HEK293 (cell line): Measurements from ENCODE around the gene MC1R.

ENCODE experiments used
- HOXA7 ChIP-seq: sonication (generic); formaldehyde crosslinking; IDR thresholded peaks from 2 replicates; pipeline ENCODE4 v1.8.1; 2022; ENCODE audit warnings: missing genetic modification reagents, borderline replicate concordance
- IKZF3 ChIP-seq: fragments of 450-650 bp; IDR thresholded peaks from 2 replicates; pipeline ENCODE4 v1.5.0; 2018; ENCODE audit warnings: missing biosample characterization, mild to moderate bottlenecking, missing genetic modification characterization, moderate library complexity
- PATZ1 ChIP-seq: fragments of 450-650 bp; formaldehyde crosslinking; IDR thresholded peaks from 2 replicates; pipeline ENCODE4 v1.5.1; 2016; ENCODE audit warnings: missing biosample characterization, missing genetic modification characterization
- PRDM1 ChIP-seq: fragments of 450-650 bp; formaldehyde crosslinking; IDR thresholded peaks from 2 replicates; pipeline ENCODE4; 2016; ENCODE audit warnings: missing biosample characterization, missing genetic modification characterization
- SALL2 ChIP-seq: fragments of 450-650 bp; formaldehyde crosslinking; IDR thresholded peaks from 2 replicates; pipeline ENCODE4 v1.5.0; 2017; ENCODE audit warnings: missing biosample characterization, mild to moderate bottlenecking, missing genetic modification characterization, borderline replicate concordance
- ZBTB10 ChIP-seq: fragments of 450-650 bp; formaldehyde crosslinking; IDR thresholded peaks from 2 replicates; pipeline ENCODE4 v1.5.1; 2016; ENCODE audit warnings: missing biosample characterization, missing genetic modification characterization
- ZBTB17 ChIP-seq: fragments of 450-650 bp; formaldehyde crosslinking; IDR thresholded peaks from 2 replicates; pipeline ENCODE4 v1.5.1; 2016; ENCODE audit warnings: missing biosample characterization, missing genetic modification characterization
- ZFP41 ChIP-seq: fragments of 450-650 bp; formaldehyde crosslinking; IDR thresholded peaks from 2 replicates; pipeline ENCODE4 v1.5.1; 2016; ENCODE audit warnings: missing biosample characterization, missing genetic modification characterization, borderline replicate concordance
- ZNF138 ChIP-seq: fragments of 450-650 bp; formaldehyde crosslinking; IDR thresholded peaks from 2 replicates; pipeline ENCODE4 v1.5.1; 2016; ENCODE audit warnings: missing biosample characterization, missing genetic modification characterization, borderline replicate concordance
- ZNF155 ChIP-seq: fragments of 450-650 bp; formaldehyde crosslinking; IDR thresholded peaks from 2 replicates; pipeline ENCODE4 v1.5.1; 2016; ENCODE audit warnings: missing biosample characterization, missing genetic modification characterization
- ZNF214 ChIP-seq: fragments of 450-650 bp; formaldehyde crosslinking; IDR thresholded peaks from 2 replicates; pipeline ENCODE4 v1.5.1; 2017; ENCODE audit warnings: missing biosample characterization, mild to moderate bottlenecking, missing genetic modification characterization, borderline replicate concordance
- ZNF221 ChIP-seq: fragments of 450-650 bp; formaldehyde crosslinking; IDR thresholded peaks from 2 replicates; pipeline ENCODE4 v1.5.1; 2017; ENCODE audit warnings: missing biosample characterization, missing genetic modification characterization, borderline replicate concordance
- ZNF394 ChIP-seq: fragments of 450-650 bp; formaldehyde crosslinking; IDR thresholded peaks from 2 replicates; pipeline ENCODE4 v1.5.1; 2016; ENCODE audit warnings: missing biosample characterization, missing genetic modification characterization, mild to moderate bottlenecking, moderate library complexity, borderline replicate concordance
- ZNF426 ChIP-seq: fragments of 450-650 bp; formaldehyde crosslinking; IDR thresholded peaks from 2 replicates; pipeline ENCODE4 v1.5.1; 2017; ENCODE audit warnings: missing biosample characterization, missing genetic modification characterization, mild to moderate bottlenecking, inconsistent platforms, moderate library complexity
- ZNF621 ChIP-seq: fragments of 450-650 bp; formaldehyde crosslinking; IDR thresholded peaks from 2 replicates; pipeline ENCODE4 v1.5.1; 2017; ENCODE audit warnings: missing biosample characterization, missing genetic modification characterization
- ZNF623 ChIP-seq: fragments of 450-650 bp; formaldehyde crosslinking; IDR thresholded peaks from 2 replicates; pipeline ENCODE4 v1.5.1; 2016; ENCODE audit warnings: missing biosample characterization, missing genetic modification characterization
- ZNF654 ChIP-seq: fragments of 450-650 bp; formaldehyde crosslinking; IDR thresholded peaks from 2 replicates; pipeline ENCODE4 v1.5.1; 2016; ENCODE audit warnings: low read depth, missing biosample characterization, missing genetic modification characterization
- ZNF677 ChIP-seq: fragments of 450-650 bp; IDR thresholded peaks from 2 replicates; pipeline ENCODE4 v1.5.0; 2018; ENCODE audit warnings: missing biosample characterization, mild to moderate bottlenecking, missing genetic modification characterization, moderate library complexity
- ZNF747 ChIP-seq: fragments of 450-650 bp; formaldehyde crosslinking; IDR thresholded peaks from 2 replicates; pipeline ENCODE4 v1.5.1; 2016; ENCODE audit warnings: missing biosample characterization, missing genetic modification characterization
- ZNF76 ChIP-seq: fragments of 450-650 bp; formaldehyde crosslinking; IDR thresholded peaks from 2 replicates; pipeline ENCODE4; 2016; ENCODE audit warnings: low read depth, missing biosample characterization, missing genetic modification characterization, borderline replicate concordance
- ZNF768 ChIP-seq: fragments of 450-650 bp; formaldehyde crosslinking; IDR thresholded peaks from 2 replicates; pipeline ENCODE4 v1.5.1; 2018; ENCODE audit warnings: missing biosample characterization, mild to moderate bottlenecking, missing genetic modification characterization
- TF ChIP-seq, protein P1 (sequence below): fragments of 450-650 bp; formaldehyde crosslinking; IDR thresholded peaks from 2 replicates; pipeline ENCODE4 v1.5.1; 2016; ENCODE audit warnings: missing biosample characterization, missing genetic modification characterization
- TF ChIP-seq, protein P2 (sequence below): fragments of 450-650 bp; formaldehyde crosslinking; IDR thresholded peaks from 2 replicates; pipeline ENCODE4 v1.5.1; 2016; ENCODE audit warnings: missing biosample characterization, missing genetic modification characterization
- TF ChIP-seq, protein P3 (sequence below): fragments of 450-650 bp; formaldehyde crosslinking; IDR thresholded peaks from 2 replicates; pipeline ENCODE4 v1.5.1; 2016; ENCODE audit warnings: missing biosample characterization, missing genetic modification characterization
- TF ChIP-seq, protein P4 (sequence below): fragments of 450-650 bp; formaldehyde crosslinking; conservative IDR thresholded peaks from 2 replicates; pipeline ENCODE4 v1.5.1; 2016; ENCODE audit warnings: low read depth, missing biosample characterization, missing genetic modification characterization

MC1R gene

DNA sequence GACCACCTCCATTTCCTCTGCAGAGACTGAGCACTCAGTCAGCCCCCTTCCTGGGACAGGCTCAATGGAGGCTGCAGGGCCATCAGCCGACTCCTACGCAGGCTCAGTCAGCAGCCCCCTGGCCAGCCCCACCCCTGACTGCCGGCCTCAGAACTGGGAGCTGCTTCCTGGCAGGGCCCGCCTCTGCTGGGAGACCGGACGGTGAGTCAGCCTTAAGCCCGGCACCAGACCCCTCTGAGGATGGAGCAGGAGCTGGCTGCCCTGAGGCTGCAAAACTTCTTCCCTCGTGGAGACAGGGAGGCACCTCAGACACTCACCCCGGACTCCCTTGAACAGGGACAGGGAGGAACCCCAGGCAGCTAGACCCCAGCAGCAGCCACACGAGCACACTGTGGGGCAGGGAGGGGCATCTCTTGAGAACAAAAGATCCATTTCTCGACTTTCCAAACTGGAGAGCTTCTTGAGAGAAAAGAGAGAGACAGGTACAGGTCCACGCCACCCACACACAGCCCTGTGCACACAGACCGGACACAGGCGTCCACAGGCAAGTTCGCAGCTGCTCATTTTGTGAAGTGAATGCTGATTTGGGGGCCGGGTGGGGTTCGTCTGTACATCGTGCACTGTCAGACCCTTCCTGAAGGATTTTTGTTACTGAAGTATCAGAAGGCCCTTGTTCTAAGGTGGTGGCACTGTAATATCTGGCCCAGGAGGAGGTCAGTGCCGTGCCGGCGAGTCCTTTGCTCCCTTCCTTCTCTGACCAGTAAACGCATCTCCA is 3.2 kb downstream of the MC1R start (continued):
- TF ChIP-seq, protein P1, sequence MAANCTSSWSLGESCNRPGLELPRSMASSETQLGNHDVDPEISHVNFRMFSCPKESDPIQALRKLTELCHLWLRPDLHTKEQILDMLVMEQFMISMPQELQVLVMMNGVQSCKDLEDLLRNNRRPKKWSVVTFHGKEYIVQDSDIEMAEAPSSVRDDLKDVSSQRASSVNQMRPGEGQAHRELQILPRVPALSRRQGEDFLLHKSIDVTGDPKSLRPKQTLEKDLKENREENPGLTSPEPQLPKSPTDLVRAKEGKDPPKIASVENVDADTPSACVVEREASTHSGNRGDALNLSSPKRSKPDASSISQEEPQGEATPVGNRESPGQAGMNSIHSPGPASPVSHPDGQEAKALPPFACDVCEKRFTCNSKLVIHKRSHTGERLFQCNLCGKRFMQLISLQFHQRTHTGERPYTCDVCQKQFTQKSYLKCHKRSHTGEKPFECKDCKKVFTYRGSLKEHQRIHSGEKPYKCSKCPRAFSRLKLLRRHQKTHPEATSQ (tag by site-specific recombination): no peak
- TF ChIP-seq PRDM1 (tag by site-specific recombination): no peak
- no peak for TF ChIP-seq ZNF621 (tag by site-specific recombination)
- TF ChIP-seq, protein P2, sequence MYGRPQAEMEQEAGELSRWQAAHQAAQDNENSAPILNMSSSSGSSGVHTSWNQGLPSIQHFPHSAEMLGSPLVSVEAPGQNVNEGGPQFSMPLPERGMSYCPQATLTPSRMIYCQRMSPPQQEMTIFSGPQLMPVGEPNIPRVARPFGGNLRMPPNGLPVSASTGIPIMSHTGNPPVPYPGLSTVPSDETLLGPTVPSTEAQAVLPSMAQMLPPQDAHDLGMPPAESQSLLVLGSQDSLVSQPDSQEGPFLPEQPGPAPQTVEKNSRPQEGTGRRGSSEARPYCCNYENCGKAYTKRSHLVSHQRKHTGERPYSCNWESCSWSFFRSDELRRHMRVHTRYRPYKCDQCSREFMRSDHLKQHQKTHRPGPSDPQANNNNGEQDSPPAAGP: no peak; the same call in 1 of the 2 replicates
- TF ChIP-seq, protein P3, sequence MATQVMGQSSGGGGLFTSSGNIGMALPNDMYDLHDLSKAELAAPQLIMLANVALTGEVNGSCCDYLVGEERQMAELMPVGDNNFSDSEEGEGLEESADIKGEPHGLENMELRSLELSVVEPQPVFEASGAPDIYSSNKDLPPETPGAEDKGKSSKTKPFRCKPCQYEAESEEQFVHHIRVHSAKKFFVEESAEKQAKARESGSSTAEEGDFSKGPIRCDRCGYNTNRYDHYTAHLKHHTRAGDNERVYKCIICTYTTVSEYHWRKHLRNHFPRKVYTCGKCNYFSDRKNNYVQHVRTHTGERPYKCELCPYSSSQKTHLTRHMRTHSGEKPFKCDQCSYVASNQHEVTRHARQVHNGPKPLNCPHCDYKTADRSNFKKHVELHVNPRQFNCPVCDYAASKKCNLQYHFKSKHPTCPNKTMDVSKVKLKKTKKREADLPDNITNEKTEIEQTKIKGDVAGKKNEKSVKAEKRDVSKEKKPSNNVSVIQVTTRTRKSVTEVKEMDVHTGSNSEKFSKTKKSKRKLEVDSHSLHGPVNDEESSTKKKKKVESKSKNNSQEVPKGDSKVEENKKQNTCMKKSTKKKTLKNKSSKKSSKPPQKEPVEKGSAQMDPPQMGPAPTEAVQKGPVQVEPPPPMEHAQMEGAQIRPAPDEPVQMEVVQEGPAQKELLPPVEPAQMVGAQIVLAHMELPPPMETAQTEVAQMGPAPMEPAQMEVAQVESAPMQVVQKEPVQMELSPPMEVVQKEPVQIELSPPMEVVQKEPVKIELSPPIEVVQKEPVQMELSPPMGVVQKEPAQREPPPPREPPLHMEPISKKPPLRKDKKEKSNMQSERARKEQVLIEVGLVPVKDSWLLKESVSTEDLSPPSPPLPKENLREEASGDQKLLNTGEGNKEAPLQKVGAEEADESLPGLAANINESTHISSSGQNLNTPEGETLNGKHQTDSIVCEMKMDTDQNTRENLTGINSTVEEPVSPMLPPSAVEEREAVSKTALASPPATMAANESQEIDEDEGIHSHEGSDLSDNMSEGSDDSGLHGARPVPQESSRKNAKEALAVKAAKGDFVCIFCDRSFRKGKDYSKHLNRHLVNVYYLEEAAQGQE: no peak
- TF ChIP-seq IKZF3: peak; percentile 64
- no peak for TF ChIP-seq ZNF76 (tag by site-specific recombination)
- no peak for TF ChIP-seq ZNF138 (tag by site-specific recombination)
- no peak for TF ChIP-seq ZNF677
- TF ChIP-seq PATZ1 (tag by site-specific recombination): peak; percentile 86
- no peak for TF ChIP-seq SALL2 (tag by site-specific recombination)
- TF ChIP-seq ZFP41: no peak
- TF ChIP-seq ZBTB10 (tag by site-specific recombination): no peak
- no peak for TF ChIP-seq ZNF221 (tag by site-specific recombination)
- TF ChIP-seq ZBTB17 (tag by site-specific recombination): peak; percentile 95
- no peak for TF ChIP-seq ZNF394
- no peak for TF ChIP-seq ZNF623 (tag by site-specific recombination)
- TF ChIP-seq, protein P4, sequence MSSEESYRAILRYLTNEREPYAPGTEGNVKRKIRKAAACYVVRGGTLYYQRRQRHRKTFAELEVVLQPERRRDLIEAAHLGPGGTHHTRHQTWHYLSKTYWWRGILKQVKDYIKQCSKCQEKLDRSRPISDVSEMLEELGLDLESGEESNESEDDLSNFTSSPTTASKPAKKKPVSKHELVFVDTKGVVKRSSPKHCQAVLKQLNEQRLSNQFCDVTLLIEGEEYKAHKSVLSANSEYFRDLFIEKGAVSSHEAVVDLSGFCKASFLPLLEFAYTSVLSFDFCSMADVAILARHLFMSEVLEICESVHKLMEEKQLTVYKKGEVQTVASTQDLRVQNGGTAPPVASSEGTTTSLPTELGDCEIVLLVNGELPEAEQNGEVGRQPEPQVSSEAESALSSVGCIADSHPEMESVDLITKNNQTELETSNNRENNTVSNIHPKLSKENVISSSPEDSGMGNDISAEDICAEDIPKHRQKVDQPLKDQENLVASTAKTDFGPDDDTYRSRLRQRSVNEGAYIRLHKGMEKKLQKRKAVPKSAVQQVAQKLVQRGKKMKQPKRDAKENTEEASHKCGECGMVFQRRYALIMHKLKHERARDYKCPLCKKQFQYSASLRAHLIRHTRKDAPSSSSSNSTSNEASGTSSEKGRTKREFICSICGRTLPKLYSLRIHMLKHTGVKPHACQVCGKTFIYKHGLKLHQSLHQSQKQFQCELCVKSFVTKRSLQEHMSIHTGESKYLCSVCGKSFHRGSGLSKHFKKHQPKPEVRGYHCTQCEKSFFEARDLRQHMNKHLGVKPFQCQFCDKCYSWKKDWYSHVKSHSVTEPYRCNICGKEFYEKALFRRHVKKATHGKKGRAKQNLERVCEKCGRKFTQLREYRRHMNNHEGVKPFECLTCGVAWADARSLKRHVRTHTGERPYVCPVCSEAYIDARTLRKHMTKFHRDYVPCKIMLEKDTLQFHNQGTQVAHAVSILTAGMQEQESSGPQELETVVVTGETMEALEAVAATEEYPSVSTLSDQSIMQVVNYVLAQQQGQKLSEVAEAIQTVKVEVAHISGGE (tag by site-specific recombination): no peak
- TF ChIP-seq ZNF155 (tag by site-specific recombination): no peak
- TF ChIP-seq ZNF426: no peak
- no peak for TF ChIP-seq ZNF214
- no peak for TF ChIP-seq HOXA7
- no peak for TF ChIP-seq ZNF768
- TF ChIP-seq ZNF747: no peak
- TF ChIP-seq ZNF654 (tag by site-specific recombination): no peak
